Heart right ventricle (tissue), 16 donors: ENCODE results near the gene DEPP1. TPM values are rescaled to one million over a fixed set of nuclear protein-coding genes. Genes with fewer than 3 reads are reported as not detected.

ENCODE experiments used
- ATAC-seq, 8 donors: fragments of 200-7000 bp; cut with Tn5 transposase; one replicate each; pipeline ENCODE4 v1.9.1; 2020; ENCODE audit warnings: mild to moderate bottlenecking in 8 of 8, moderate library complexity in 8 of 8, moderate number of reproducible peaks in 1 of 8
- DNase-seq, 2 donors: peaks; one replicate each; pipeline ENCODE4 v3.0.0-alpha.2; 2020
- H3K27ac ChIP-seq, 10 donors: fragments of 200-600 bp; sonication (generic) in 2 of 10; one replicate each; pipeline versions ENCODE4 v1.5.0 to v1.8.0; 2020 to 2022; ENCODE audit warnings: mild to moderate bottlenecking in 3 of 10
- H3K27me3 ChIP-seq, 7 donors: fragments of 200-600 bp; one replicate each; pipeline ENCODE4 v1.8.0; 2021 to 2022; ENCODE audit warnings: mild to moderate bottlenecking in 2 of 7
- H3K36me3 ChIP-seq, 9 donors: fragments of 200-600 bp; sonication (generic) in 1 of 9; one replicate each; pipeline versions ENCODE4 v1.5.0 to v1.8.0; 2020 to 2022; ENCODE audit warnings: mild to moderate bottlenecking in 2 of 9
- H3K4me1 ChIP-seq, 9 donors: fragments of 200-600 bp; sonication (generic) in 1 of 9; one replicate each; pipeline versions ENCODE4 v1.5.0 to v1.8.0; 2020 to 2022; ENCODE audit warnings: mild to moderate bottlenecking in 4 of 9
- H3K4me3 ChIP-seq, 10 donors: fragments of 200-600 bp; sonication (generic) in 2 of 10; one replicate each; pipeline versions ENCODE4 v1.5.0 to v1.8.0; 2020 to 2022; ENCODE audit warnings: mild to moderate bottlenecking in 7 of 10, moderate library complexity in 2 of 10
- H3K9me3 ChIP-seq, 11 donors: fragments of 200-600 bp in 10 of 11; sonication (generic) in 2 of 11; one replicate each; pipeline versions ENCODE4 v1.5.0 to v1.8.0; 2013 to 2022; ENCODE audit warnings: mild to moderate bottlenecking in 2 of 11, control low read depth in 1 of 11, moderate library complexity in 1 of 11
- CTCF ChIP-seq, 9 donors: fragments of 200-600 bp; sonication (generic) in 2 of 9; IDR thresholded peaks; one replicate each; pipeline versions ENCODE4 v1.5.0 to v1.8.0; 2021 to 2022; ENCODE audit warnings: antibody characterized with exemption in 9 of 9, mild to moderate bottlenecking in 5 of 9, moderate library complexity in 1 of 9
- WGBS, 2 donors: extraction: QIAGEN DNeasy Blood & Tissue Kit; methylation state at CpG; one replicate each; pipeline ENCODE4 v1.1.7; 2013; ENCODE audit warnings: inconsistent platforms in 1 of 2; 5-methylcytosine and 5-hydroxymethylcytosine counted together
- intact Hi-C, 10 donors: fragments of 100-400 bp; cut with DNase I; formaldehyde crosslinking; loops; one replicate each; pipeline versions ENCODE4 v1.11.1 to v1.14.2; 2022
- polyA plus RNA-seq, 2 donors: library from polyadenylated mRNA; stranded (reverse); fragments of 200-250 nt; gene quantifications; one replicate each; pipeline ENCODE4 v1.2.3, GENCODE V29; 2013
- total RNA-seq, 10 donors: library from RNA; stranded (reverse); fragmentation: NEBNext Ultra II Directional in 3 of 10; extraction: Animal tissue kit (Norgen Biotek cat#: 25700) in 3 of 10; gene quantifications; one replicate each; pipeline versions ENCODE4 v1.2.1 to v1.2.4, GENCODE V29; 2021 to 2023
- donor health status: Arrhythmogenic right ventricular cardiomyopathy.
- donor health status: ischemic (EF 13 %, LVEDD 7.1; RV severe dilation, severe dysfunction).
- donor health status: healthy with polysubstance abuse.
- donor health status: DM: no; HTN: yes; CAD: no.
- donor health status: DM: no; HTN: no; CAD: no.
- donor health status: ischemic (EF 25% LVEDD 6.9; RV normal size, moderate dysfunction).
- donor health status: ischemic (EF 25% LVEDD 5.7; RV mildly dilated, moderate dysfunction).
- donor health status: healthy.
- donor health status: DM: yes; HTN: yes; CAD: no.
- donor health status: Ischemic cardiomyopathy.
- donor health status: ischemic (EF 35%, LVEDD 5.7; RV mildly dilated, moderate dysfunction).
- donor health status: nonischemic (EF 11% LVEDD 7.7; RV severe dilation, severe dysfunction).
- donor health status: DM: yes; HTN: yes; CAD: no.
- donor health status: PGD.
- donor health status: ischemic (EF 29% LVEDD 5.4; RV normal size, mild dysfunction).
- donor health status: nonischemic (EF 23%, LVEDD 6.1; RV moderate dilation, normal function).

DEPP1 gene
- total and polyA plus RNA-seq, 12 donors, result 10.0 to 172 (median 25.1) TPM

GRCh38 chr10:44982496-44982895, 3.9 kb upstream of the DEPP1 start:
- TF ChIP-seq CTCF (IDR thresholded peaks at IDR 0.05), result no peak
- Histone ChIP-seq H3K36me3 (peaks cover 0 to 62% (median 14%) of the 10 kb centered on the region in 9 donors), H3K4me3 (peak overlapping the region in 1 of 10 donors; percentile 0), H3K27me3 (no peaks in the 10 kb centered on the region), H3K9me3 (no peaks in the 10 kb centered on the region), H3K27ac (peak overlapping the region; percentile 74 to 97 (median 91)), H3K4me1 (peaks cover 58 to 98% (median 88%) of the 10 kb centered on the region in 9 donors)
- WGBS, 2 donors, result 78 to 87% methylated on average over 9 of the region's 9 CpGs
- ATAC-seq (no peak), DNase-seq (no peak)
- intact Hi-C loops, result no loop called here

GRCh38 chr10:44982114-44982460, 3.5 kb upstream of the DEPP1 start:
- H3K4me1 ChIP-seq, result peaks cover 58 to 98% (median 92%) of the 10 kb centered on the region in 9 donors
- WGBS, 2 donors, result 23 to 35% methylated on average over 9 of the region's 9 CpGs
- no peaks in the 10 kb centered on the region for H3K9me3 ChIP-seq
- H3K27ac ChIP-seq, result peak overlapping the region; percentile 74 to 97 (median 91)
- no peaks in the 10 kb centered on the region for H3K27me3 ChIP-seq
- intact Hi-C loops, result no loop called here
- H3K4me3 ChIP-seq, result peak overlapping the region in 1 of 10 donors; percentile 0
- DNase-seq (peak in 1 of 2 donors; percentile 67), ATAC-seq (peak in 7 of 8 donors; percentile 31 to 58 (median 44))
- H3K36me3 ChIP-seq, result peaks cover 0 to 62% (median 18%) of the 10 kb centered on the region in 9 donors
- TF ChIP-seq CTCF (IDR thresholded peaks at IDR 0.05), result no peak

GRCh38 chr10:44981172-44982113, 2.8 kb upstream of the DEPP1 start:
- intact Hi-C loops, result no loop called here
- Histone ChIP-seq H3K4me1 (peaks cover 63 to 100% (median 95%) of the 10 kb centered on the region in 9 donors), H3K27me3 (no peaks in the 10 kb centered on the region), H3K27ac (peak overlapping the region; percentile 74 to 97 (median 91)), H3K36me3 (peaks cover 0 to 62% (median 24%) of the 10 kb centered on the region in 9 donors), H3K4me3 (no peak overlapping the region), H3K9me3 (no peaks in the 10 kb centered on the region)
- 42% methylated on average over 11 of the region's 11 CpGs for WGBS, 2 donors
- TF ChIP-seq CTCF (IDR thresholded peaks at IDR 0.05), result no peak
- DNase-seq (no peak), ATAC-seq (peak; percentile 24 to 63 (median 44))

- TF ChIP-seq CTCF (IDR thresholded peaks at IDR 0.05), result no peak
- H3K27me3 ChIP-seq, result no peaks in the 10 kb centered on the region
- peaks cover 63 to 100% (median 95%) of the 10 kb centered on the region in 9 donors for H3K4me1 ChIP-seq
- no peak overlapping the region for H3K4me3 ChIP-seq
- no peak for ATAC-seq
- WGBS, 2 donors, result 73 to 80% methylated on average over 14 of the region's 14 CpGs
- peak overlapping the region; percentile 83 to 97 (median 92) for H3K27ac ChIP-seq
- peaks cover 0 to 62% (median 22%) of the 10 kb centered on the region in 9 donors for H3K36me3 ChIP-seq
- no peaks in the 10 kb centered on the region for H3K9me3 ChIP-seq
- DNase-seq, result no peak
- intact Hi-C loops, result no loop called here
Observed at GRCh38 chr10:44980309-44981171, 1.9 kb upstream of the DEPP1 start.
